CD1c-positive myeloid dendritic cell (primary cell): ENCODE results near the gene SEL1L2.
A peak's percentile ranks its signal among the peaks of the same experiment; 100 is the strongest.
"Not testable (repeated sequence)": the region's sequence is repeated elsewhere in the genome, so short reads cannot be mapped to it uniquely, and the experiment has no call there.

Source experiments
- DNase-seq: peaks from one replicate; pipeline ENCODE4 v3.0.0-alpha.2; 2016; ENCODE audit errors: extremely low spot score

The SEL1L2 gene

GRCh38 chr20:13990465-13990864 lies at the start of gene SEL1L2:
SEL1L2 (minus strand) TSS chr20:13990614; CDS start chr20:13990534, 80 bp downstream.
- DNase-seq, result no peak

GRCh38 chr20:14036567-14036966 lies 46.2 kb upstream of the SEL1L2 start:
- DNase-seq, result no peak

GRCh38 chr20:14033310-14033709 lies 42.9 kb upstream of the SEL1L2 start:
- no peak for DNase-seq

- no peak for DNase-seq
Observed at GRCh38 chr20:14030991-14031390, 40.6 kb upstream of the SEL1L2 start.

GRCh38 chr20:14012671-14013070 lies 22.3 kb upstream of the SEL1L2 start:
- no peak for DNase-seq

GRCh38 chr20:14009208-14009607 lies 18.8 kb upstream of the SEL1L2 start:
- DNase-seq, result no peak

GRCh38 chr20:14005996-14006395 lies 15.6 kb upstream of the SEL1L2 start:
- DNase-seq, result no peak

- DNase-seq, result no peak
Observed at GRCh38 chr20:14000917-14001316, 10.5 kb upstream of the SEL1L2 start.

GRCh38 chr20:13996265-13996664 lies 5.9 kb upstream of the SEL1L2 start:
- no peak for DNase-seq

GRCh38 chr20:13995841-13996240 lies 5.4 kb upstream of the SEL1L2 start:
- no peak for DNase-seq

- DNase-seq, result peak; percentile 80
Observed at GRCh38 chr20:13995086-13995665, 4.8 kb upstream of the SEL1L2 start, which contains the start of gene MACROD2. MACROD2 (plus strand) TSS chr20:13995516.

GRCh38 chr20:13991955-13992354 lies 1.5 kb upstream of the SEL1L2 start:
- not testable (repeated sequence) for DNase-seq

GRCh38 chr20:13991311-13991710 lies 897 bp upstream of the SEL1L2 start:
- DNase-seq, result no peak

GRCh38 chr20:13984211-13984610 lies 6.2 kb downstream of the SEL1L2 start:
- DNase-seq, result no peak

- DNase-seq, result no peak
Observed at GRCh38 chr20:13960525-13960924, 29.9 kb downstream of the SEL1L2 start.

- no peak for DNase-seq
Observed at GRCh38 chr20:13960119-13960518, 30.3 kb downstream of the SEL1L2 start.

- DNase-seq, result no peak
Observed at GRCh38 chr20:13953227-13953626, 37.2 kb downstream of the SEL1L2 start.

- DNase-seq, result no peak
Observed at GRCh38 chr20:13947719-13948118, 42.7 kb downstream of the SEL1L2 start.

- no peak for DNase-seq
Observed at GRCh38 chr20:13941031-13941430, 49.4 kb downstream of the SEL1L2 start.

- DNase-seq, result no peak
Observed at GRCh38 chr20:13936781-13937576, 53.4 kb downstream of the SEL1L2 start.

- no peak for DNase-seq
Observed at GRCh38 chr20:13934992-13935894, 55.2 kb downstream of the SEL1L2 start.

GRCh38 chr20:13930281-13930680 lies 60.1 kb downstream of the SEL1L2 start:
- no peak for DNase-seq
